OCI-M2 (cell line): ENCODE data around the gene CDK2.

Experiments used
- DNase-seq: peaks from one replicate; lab custom pipeline; 2025; ENCODE audit not compliant: unreplicated experiment; lab: John Stamatoyannopoulos, UW

The CDK2 gene

GRCh38 chr12:56010111-56010570 lies 43.5 kb downstream of the CDK2 start:
- DNase-seq, result no peak

DNA sequence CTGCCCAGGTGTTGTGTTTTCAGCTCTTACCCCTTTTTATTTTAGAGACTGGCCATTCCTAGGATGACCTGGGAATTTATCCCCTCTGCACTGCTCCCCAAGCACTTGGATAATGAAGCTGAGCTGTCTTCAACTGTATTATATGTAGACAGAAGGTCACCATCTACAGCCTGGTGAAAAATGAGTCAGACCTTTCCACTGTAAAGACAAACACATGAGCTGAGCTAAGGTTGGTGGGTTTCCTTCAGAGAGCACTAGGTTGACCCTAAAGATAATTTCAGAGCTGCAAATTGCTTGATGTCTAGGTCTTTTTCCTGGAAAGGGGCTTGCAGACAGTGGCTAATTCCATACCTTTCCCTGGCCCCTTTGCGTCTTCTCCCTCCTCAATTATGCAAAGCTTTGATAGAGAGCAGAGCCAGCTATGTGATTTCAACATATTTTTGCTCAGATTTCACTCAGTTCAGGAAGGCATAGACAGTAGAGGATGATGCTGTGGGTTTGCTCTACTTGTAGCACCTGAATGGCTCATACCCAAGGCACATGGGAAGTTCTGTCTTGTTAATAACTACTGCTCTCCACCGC lies 45.0 kb downstream of the CDK2 start:
- no peak for DNase-seq

DNA sequence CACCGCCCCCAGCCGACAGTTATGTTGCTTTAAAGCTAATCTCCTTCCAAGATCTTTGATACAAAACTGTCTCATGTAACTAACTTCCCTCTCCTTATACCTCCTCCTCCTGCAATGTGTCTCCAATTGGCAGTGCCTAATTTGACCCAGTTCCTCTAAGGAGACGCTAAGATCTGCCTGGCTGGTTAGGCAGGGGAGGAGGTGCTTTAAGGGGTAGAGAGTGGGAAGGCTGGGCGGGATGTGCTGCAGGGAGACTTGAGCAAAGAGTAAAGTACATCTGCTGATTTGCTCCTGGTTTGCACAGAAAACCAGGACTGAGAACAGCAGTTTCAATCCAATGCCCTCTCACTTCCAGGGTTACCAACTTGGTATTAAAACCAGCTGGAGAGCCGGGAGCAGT lies 46.9 kb downstream of the CDK2 start:
- no peak for DNase-seq

GRCh38 chr12:56014205-56014604 lies 47.6 kb downstream of the CDK2 start:
- DNase-seq, result no peak

DNA sequence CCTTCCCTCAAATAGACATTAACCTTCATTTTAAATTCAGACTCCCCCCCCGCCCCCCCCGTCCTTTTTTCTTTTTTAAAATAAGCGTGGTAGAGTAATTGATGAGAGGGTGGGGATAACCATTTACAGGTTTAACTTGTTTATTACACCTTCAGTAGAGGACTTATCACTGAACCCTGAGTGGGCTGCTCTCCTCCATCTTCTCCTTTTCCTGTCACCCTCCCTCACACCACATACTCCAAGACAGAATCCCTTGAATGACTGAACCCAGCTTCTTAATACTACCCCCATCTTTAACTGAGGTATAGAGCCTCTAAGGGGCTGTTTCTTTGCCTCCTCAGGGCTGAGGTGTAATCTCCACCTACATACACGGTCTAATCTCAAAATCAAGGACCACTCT lies 50.6 kb downstream of the CDK2 start:
- DNase-seq, result no peak

DNA sequence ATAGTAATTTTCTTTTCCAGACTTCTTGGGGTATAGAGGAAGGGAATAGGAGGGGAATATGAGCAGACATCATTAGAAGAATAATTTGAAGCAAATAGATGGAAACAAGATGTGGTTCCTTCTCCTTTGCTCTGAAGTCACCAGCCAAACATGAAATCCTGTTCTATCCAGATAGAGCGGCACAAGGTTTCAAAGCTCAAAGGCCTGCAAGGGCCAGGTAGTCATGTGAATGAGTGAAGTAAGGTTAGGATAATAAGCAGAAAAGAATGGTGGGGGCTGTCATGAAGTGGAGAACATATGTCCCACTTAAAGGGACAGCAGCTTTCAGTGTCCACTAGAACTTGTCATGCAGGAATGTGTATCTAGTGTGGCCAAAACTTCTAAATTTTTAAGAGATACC lies 51.7 kb downstream of the CDK2 start:
- DNase-seq, result no peak

- no peak for DNase-seq
Measured at GRCh38 chr12:56020423-56021184, 54.0 kb downstream of the CDK2 start, which contains the start of gene IKZF4. IKZF4 (plus strand) TSS chr12:56021043; CDS start chr12:56021494, 451 bp downstream.

- no peak for DNase-seq
Measured at GRCh38 chr12:56021889-56022497, 55.4 kb downstream of the CDK2 start.
